Mucosa of gallbladder (tissue), 1 donor: ENCODE results near the gene MAP2K6. TPM values are rescaled to one million over a fixed set of nuclear protein-coding genes. Genes with fewer than 3 reads are reported as not detected.
"Not testable (repeated sequence)": the region's sequence is repeated elsewhere in the genome, so short reads cannot be mapped to it uniquely, and the experiment has no call there.

Source experiments
- DNase-seq: peaks from one replicate; pipeline ENCODE4 v3.0.0-alpha.2; 2020; ENCODE audit warnings: low spot score
- total RNA-seq: library from RNA; stranded (reverse); gene quantifications from one replicate; pipeline ENCODE4 v1.2.1, GENCODE V29; 2021
- donor health status: DM: no; HTN: no; CAD: no.

Gene MAP2K6
- total RNA-seq, 1 donor from 2014 or later = 20.1 TPM

DNA sequence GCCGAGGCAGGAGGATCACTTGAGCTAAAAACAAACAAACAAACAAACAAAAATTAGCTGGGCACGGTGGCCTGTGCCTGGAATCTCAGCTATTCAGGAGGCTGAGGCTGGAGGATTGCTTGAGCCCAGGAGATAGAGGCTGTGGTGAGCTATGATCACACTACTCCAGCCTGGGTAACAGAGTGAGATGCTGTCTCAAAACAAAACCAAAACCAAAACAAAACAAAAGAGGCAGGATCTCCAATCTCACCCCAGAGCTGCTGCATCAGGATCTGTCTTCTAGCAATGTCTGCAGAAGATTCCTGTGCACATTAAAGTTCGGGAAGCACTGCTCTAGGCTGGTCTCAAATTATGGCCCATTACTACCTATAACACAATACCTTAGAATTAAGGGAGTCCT, 43.1 kb downstream of the MAP2K6 start:
- DNase-seq = no peak

DNA sequence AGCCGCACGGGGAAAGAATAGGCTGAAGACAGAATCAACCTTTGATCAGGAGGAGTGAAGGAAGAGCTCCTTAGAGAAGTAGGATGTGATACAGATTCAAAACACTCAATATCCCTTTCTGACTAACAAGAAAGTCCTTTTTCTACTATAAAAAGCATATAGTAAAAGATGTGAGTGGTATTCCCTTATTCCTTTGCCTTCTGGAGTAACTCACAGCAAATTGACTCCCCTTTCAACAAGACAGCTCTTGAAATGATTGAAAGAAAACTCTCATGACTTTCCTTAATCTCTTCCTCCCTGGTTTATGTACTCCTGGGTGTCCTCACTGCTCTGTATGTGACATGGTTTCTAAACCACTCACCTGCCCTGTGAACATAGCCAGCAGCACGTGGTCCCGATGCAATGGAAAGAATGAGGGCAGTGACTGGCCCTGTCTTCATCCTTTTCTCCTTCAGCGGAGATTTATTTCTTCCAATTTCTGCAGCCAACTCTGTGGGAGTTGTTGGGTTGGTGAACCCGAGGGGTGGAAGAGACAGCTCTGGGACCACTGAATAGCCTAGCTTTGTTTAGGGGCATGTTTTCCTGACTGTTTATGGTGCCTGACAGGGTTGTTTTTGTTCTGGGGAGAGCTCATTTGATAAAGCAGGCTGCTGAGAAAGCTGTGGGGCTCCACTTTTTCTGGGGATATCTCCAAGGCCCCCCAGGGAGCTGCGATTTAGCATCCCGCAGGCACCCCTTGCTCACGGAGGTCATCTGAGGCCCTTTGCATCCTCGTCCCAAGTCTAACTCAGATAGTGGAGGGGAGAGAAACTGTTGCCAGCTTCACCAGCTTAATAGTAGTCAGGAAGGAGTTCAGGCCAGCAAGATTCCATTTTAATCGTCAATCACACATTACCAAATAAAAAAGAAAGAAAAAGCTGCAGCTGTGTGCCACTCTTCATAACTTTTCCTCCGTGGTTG, 46.7 kb downstream of the MAP2K6 start:
- DNase-seq = no peak

DNA sequence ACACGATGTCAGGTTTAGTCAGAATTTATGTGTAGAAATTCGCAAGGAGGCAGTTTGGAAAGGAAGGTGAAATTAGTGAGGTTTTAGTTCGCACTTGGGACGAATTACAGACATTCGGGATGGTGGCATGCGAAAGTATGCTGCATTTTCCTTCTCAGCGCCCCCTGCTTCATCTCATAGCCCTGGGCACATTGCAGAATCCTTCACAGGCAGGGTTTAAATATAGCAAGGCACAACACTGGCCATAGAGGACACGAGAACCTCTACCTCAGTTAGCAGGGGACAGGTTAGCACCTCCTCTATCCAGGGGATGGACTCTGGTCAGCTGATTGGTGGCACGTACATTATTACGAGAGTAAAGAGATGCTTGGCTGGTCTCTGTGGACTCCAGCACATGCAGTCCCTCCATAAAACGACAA, 47.5 kb downstream of the MAP2K6 start:
- no peak for DNase-seq

DNA sequence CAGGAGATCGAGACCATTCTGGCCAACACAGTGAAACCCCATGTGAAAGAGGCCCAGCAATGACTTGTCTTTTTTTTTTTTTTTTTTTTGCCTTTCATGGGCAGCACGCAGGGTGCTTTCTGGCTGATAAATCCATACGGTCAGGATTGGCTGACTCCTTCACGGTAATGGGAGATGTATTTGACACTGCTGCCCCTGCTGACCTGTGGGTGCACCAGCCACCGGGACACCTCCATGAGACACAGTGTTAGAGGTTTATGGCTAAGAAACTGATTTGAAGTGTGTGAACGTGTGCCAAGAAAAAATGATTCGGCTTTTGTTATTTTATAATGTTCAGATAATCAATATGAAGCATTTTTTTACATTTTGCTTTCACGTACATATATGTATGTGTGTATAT, 48.4 kb downstream of the MAP2K6 start:
- no peak for DNase-seq

DNA sequence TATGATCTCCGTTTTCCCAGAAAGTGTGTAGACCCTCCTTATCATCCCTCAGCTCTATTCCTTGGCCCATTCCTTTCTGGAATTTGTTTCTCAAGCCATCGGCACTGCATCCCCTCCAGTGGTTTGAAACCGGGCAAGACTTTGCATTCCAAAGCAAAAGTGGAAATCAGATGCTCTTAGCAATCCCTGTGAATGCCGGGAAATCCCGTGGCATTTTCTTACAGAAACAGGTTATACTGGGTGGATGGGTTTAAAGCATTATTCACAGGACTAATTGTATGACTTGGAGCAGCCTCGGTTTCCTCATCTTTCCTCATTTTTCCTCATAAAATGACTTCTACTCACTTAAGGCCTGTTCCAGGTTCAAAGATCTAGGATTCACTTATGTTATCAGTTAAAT, 52.0 kb downstream of the MAP2K6 start:
- DNase-seq = no peak

DNA sequence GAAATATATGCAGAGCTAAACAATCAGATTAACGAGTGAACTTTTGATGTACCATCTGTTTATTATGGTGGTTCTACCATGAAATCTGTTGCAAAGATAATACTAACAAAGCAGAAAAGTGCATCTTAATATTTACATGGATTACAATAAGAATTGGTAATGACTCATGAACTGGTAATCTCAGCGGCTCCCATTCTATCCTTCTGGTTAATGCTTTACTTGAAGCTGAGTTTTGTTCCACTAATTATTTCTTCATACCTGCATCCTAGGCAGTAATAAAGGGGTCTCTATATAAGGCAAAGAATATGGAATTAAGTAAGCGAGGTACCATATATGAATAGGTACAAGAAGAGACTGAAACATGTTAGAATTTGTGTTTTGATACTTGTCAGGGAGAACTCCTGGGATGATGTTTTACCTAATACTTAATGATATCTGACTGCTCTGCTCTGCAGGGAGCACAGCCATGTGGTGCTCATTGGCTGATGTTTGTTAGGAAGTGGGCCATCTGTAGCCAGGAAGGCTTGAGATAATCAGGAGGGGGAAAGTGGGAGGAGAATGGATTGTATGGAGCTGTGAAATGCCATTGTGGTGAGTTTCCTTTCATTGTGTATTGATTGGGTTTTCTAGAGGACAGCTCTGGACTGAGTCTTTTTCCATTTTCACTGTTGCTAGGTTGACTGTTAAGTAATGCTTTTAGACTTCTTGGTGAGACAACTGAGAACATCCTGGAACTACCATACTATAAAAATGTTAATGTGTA, 52.6 kb downstream of the MAP2K6 start:
- DNase-seq = peak; percentile 57

DNA sequence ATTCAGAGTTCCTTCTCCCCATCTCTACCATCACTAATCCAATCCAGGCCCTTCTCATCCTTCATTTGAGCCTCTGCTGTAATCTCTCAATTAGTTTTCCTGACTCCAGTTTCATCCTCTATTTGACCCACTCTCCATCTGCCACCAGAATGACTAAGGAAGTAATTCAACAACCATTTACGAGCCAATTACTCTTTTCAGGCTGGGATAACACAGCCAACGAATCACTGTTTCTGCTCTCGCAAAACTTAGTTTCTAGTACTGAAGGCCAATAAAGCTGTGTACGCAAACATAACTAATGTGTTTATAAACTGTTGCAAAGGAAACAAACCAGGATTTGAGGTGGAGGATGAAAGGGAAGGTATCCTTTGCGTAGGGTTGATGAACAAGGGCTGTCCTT, 53.7 kb downstream of the MAP2K6 start:
- no peak for DNase-seq

DNA sequence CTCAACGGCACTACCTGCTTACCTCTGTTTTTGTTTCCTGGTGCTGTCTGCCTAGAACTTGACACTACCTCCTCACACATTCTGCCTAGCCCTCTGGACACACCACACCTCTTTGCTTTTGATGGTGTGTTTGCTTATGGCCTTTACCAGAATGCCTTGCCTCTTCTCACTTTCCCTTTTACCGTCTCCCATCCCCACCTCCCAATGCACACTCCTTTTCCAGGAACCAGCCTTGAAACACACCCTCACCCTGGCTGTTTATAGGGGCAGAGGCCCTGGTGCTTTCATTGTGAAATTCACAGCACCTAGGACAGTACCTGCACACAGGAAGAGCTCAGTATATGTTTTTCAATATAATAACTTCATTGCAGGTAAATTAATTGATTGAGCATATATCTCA, 56.2 kb downstream of the MAP2K6 start:
- DNase-seq = no peak

DNA sequence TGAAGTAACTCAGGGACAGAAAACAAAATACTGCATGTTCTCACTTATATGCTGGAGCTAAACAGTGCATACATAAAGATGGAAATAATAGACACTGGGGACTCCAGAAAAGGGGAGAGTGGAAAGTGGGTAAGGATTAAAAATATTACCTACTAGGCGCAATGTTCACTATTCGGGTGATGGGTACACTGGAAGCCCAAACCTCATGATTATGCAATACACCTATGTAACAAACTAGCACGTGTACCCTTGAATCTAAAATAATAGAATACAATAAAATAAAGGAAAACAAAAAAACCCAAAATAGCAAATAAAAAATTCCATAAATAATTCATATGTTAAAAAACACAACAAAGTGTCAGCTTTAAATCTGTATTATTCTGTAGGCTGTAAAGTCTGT, 56.9 kb downstream of the MAP2K6 start:
- no peak for DNase-seq

DNA sequence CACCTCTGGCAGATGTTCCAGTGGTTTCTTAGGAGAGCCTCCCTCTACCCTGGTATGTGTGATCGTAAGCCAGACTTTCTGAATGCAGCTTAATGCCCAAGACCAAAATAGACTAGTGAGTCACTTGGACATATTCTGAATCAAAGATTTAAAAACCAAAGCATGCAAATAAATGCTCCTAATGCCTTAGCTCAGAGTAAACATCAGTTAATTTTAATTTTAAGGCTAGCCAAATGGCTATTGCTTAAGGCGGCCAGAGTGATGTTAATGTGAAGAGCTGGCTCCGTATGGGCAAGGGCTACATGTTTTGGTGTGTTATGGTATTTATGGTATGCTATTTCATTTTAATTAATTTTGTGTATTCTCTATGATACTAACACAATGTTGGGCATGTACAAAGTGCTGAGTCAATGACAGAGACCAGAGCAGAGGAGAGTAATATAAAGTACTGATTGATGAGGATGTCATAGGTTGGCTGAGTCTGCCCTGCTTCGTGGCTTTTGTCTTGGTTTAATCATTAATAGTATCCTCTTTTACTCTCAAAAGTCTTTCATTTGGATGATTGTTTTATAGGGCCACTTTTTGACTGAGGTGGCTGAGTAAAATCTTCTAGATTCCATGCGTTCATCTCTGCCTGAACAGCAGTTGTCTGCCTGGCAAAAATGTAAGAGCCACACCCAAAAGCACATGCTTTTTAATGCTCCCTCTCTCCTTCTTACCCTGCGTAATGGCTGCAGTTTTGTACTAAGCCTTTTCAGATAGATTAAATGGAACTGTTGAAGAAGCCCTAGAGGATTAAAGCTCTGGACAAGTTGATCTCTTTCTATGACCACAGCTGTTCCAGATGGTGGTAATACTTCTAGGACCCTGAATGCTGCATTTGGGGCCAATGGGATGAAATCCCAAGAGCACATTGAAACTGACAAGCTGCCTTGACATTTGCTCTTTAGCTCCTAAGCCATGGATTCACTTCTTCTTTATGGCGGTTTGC, 59.6 kb downstream of the MAP2K6 start:
- DNase-seq = no peak

DNA sequence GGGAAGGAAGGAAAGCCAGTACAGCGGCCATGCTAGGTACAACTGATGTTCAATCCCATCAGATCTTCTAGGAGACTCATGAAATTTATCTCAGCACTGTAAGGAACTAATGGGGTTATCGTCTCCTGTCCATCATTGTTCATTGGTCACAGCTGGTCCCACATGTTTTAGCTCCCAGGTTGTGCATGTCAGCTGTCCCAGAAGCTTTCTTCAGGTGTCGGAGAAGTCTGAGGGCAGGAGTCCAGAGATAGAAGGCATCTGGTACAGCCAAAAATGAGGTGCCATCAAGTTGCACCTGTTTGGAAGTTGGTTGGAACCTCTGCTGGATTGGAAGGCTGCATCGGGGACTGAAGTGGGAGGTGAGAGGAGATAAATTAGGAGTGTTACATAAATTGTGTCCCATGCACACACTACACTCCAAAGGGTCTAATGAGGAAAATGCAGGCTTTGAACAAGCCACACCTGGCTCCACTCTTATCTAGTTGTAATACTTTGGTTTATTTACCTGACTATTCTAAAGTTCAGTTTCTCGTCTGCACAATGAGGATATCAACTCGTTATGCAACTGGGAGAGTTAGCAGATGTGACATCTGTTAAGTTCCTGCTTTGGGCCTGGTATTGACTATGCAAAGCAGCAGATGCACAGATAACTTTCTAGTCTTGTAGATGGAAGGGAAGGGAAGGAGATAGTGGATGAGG, 62.9 kb downstream of the MAP2K6 start:
- no peak for DNase-seq

DNA sequence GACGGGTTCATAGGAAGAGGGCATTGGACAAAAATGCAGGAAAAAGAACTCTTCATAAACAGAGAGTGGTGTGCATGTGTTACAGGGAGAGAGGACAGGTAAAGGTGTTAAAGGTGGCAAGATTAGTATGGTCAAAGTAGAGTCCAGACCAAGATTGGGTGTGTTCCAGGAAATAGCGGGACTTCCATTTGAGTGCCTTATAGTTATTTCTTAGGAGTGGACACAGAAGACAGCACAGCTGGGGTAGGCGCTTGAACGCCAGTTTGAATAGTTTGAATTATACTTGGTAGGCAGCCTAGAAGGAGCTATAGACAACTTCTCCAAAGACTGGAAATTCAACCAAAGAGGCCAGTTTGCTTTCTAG, 63.4 kb downstream of the MAP2K6 start:
- DNase-seq = no peak

DNA sequence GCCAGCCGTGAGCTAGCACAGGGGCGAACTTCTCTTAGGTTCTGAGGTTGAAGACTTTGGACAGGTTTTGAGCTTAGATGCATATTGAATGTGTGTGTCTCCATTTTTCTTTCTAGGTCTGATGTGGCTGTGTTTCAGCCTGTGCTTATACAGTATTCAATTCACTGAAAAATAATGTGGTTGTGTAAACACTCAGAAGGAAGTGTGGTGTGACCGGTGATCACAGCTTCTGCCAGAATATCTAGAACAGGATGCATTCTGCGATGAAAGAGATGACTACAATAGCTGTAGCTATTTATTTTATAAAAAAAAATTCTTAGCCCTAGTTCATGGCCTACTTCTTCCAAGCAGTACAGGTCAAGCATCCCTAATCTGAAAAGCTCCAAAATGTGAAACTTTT, 64.4 kb downstream of the MAP2K6 start:
- no peak for DNase-seq

DNA sequence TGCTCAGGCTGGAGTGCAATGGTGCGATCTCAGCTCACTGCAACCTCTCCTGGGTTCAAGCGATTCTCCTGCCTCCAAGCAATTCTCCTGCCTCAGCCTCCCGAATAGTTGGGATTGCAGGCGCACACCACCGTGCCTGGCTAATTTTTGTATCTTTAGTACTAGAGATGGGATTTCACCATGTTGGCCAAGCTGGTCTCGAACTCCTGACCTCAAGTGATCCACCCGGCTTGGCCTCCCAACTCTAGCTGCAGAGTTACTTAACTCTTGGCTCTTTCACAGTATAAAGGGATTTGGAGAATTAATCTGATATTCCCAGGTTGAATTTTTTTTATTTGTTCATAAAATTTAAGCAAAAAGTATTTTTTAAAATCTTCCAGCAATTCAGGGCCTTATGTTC, 65.3 kb downstream of the MAP2K6 start:
- not testable (repeated sequence) for DNase-seq

DNA sequence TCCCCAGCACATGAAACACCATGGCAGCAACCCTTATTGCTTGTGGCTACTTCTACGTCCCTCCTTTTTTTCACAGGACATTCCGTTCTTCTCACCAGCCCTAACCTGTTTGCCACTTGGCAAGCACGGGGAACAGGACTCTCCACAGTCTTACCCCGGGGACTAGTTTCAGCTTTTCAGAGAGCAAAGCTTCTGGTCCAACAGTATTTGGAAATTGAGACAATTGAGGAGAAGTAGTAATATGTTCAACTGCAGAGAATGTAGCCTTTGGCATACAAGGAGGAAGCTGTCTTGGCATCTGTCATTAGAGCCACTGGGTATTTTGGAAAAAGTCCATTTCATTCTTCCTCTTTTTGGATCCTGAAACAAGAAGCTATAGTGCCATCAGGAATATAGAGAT, 65.7 kb downstream of the MAP2K6 start:
- no peak for DNase-seq

DNA sequence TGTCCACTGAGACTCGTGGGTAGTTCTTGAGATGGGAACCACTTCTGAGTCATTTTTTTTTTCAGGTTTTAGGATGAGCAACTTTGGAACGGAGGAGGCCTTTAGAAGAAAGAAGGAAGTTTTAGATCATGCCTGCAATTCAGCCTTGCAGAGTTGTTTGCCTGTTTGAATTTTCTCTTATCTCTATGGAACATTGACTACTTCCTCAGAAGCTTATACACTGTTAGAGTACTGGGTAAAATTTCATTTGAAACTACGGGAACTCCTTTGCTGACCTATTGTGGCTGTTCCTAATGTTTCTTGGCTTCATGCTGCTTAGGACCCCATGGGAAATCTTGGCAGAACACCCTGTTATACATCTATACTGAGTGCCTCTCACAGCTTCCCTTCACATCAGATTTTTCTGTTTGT, 70.8 kb downstream of the MAP2K6 start:
- DNase-seq = no peak

DNA sequence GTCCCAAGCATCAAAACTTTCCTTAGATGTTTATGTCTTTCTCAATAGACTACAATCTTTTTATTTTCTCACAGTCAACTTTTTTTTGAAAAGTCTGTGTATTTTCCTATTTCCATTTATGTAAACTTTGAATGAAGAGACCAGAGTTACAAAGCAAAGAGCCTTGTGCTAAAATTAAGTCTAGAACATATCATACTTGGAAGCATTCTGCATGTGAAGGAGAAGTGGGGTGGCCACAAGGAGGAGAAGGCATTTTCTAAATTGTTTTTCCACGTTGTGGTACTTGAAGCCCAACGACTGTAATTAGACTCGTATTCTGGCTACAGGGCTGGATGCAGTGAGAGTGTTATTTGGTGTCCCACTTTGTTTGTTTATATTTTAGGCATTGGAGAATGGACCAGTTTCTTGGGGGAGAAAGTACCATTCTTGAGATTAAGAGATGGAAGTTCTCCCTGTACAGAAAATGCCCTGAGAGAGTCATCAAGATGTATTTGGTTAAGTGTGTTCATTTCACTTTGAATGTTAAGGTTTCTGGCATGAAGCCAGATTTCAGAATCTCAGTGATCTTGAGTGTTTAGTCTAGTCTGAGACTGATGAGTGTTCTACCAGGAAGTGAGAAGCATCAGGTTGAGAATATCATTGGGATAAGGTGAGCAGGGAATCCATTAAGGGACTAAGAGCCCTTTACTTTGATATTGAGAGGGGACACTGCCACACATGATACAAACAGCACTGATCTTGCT, 71.6 kb downstream of the MAP2K6 start:
- DNase-seq = no peak

DNA sequence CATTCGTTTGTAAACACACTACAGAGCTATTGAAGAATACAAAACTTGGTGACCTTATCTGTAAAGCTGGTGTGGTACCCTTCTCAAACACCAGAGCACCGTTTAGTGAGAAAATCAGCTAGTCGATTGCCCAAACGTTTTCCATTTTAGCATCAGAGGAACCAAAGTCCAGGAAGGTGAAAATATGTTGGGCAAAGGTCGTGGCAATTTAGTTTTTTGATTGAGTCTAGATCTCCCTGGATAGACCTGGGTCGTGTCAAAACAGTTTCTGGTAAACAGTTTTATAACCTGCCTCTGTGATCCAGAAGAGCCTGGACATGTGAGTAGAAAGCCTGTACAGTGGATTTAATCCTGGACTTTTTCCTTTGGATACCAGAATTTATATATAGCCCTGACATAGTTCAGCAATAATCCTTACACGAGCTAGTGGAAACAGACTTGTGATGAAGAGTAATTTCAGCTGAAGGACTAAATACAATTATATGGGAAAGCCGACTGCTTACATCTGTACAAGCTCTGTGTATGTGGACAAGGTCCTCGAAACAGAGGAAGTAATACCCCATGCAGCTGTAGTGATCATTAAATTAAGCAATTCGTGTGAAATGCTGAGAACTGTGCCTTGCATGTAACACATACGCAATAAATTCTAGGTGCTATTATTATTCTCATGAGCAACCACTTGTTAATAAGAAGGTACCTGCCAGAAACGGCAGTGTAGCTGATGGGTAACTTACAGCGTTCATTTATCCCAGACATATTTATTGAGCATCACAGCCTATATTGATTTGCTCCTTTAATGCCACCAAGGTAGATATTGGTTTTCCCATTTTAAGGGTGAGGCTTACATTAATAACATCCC, 72.5 kb downstream of the MAP2K6 start:
- DNase-seq = no peak

DNA sequence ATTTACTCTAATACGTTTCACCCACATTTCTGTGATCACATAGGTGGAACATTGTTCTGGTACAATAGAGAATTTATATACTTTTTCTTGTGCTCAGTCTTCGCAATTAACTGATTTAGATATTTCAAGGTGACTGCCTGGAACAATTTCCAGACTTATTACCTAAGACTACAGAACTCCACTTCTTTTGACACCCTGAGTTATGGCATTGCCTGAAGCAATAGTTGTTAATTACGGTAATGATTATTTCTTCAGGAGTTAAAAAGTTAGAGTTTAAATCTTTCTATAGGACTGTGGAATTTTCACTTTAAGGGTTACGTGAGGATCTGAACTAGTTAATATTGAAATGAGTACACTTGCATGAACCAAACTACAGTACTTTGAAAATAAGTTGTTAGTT, 74.8 kb downstream of the MAP2K6 start:
- DNase-seq = no peak
